Effector memory CD4-positive, alpha-beta T cell (primary cell): ENCODE measurements around the gene SUPV3L1.
A peak's percentile ranks its signal among the peaks of the same experiment; 100 is the strongest.
"Not testable (repeated sequence)": the region's sequence is repeated elsewhere in the genome, so short reads cannot be mapped to it uniquely, and the experiment has no call there.

Source experiments
- DNase-seq, 3 donors: peaks; one replicate each; pipeline ENCODE4 v3.0.0-alpha.2; 2020
- H3K27ac ChIP-seq: 2 replicates; pipeline ENCODE4 v1.7.0; 2013; ENCODE audit warnings: mild to moderate bottlenecking, low read length, moderate library complexity; ENCODE audit not compliant: insufficient read depth, poor library complexity, severe bottlenecking
- H3K27me3 ChIP-seq: replicated peaks from 2 replicates; pipeline ENCODE4 v1.7.0; 2013; ENCODE audit warnings: mild to moderate bottlenecking, low read length; ENCODE audit not compliant: insufficient read depth, control insufficient read depth, poor library complexity, severe bottlenecking
- H3K36me3 ChIP-seq: 2 replicates; pipeline ENCODE4 v1.7.0; 2013; ENCODE audit warnings: mild to moderate bottlenecking, low read length, moderate library complexity; ENCODE audit not compliant: control insufficient read depth, insufficient read depth
- H3K4me1 ChIP-seq: 2 replicates; pipeline ENCODE4 v1.7.0; 2013; ENCODE audit warnings: low read length, mild to moderate bottlenecking; ENCODE audit not compliant: control insufficient read depth, insufficient read depth, poor library complexity, severe bottlenecking
- H3K4me3 ChIP-seq: 2 replicates; pipeline ENCODE4 v1.7.0; 2013; ENCODE audit warnings: low read length, low read depth, mild to moderate bottlenecking; ENCODE audit not compliant: insufficient read depth, poor library complexity, severe bottlenecking
- H3K9me3 ChIP-seq: 2 replicates; pipeline ENCODE4 v1.7.0; 2013; ENCODE audit warnings: mild to moderate bottlenecking, low read length, moderate library complexity; ENCODE audit not compliant: control insufficient read depth
- total RNA-seq, 3 donors: gene quantifications; one replicate each; lab custom pipeline; 2026; lab: John Stamatoyannopoulos, UW

SUPV3L1 gene
- total RNA-seq: 35.4 to 46.1 (median 43.9) reads per million in 3 donors

GRCh38 chr10:69179743-69180524 lies at the start of gene SUPV3L1:
Gene SUPV3L1, plus strand, starts transcription at chr10:69180234. Its CDS starts 58 bp downstream, at chr10:69180292.
- Histone ChIP-seq H3K9me3 (no peaks in the 10 kb centered on the region), H3K36me3 (peaks cover 5% of the 10 kb centered on the region), H3K27me3 (no peaks in the 10 kb centered on the region), H3K4me3 (peak within 1 kb of the TSS; percentile 84), H3K27ac (peak within 1 kb of the TSS; percentile 91), H3K4me1 (peaks cover 8% of the 10 kb centered on the region)
- DNase-seq: peak; percentile 67 to 81 (median 75)

DNA sequence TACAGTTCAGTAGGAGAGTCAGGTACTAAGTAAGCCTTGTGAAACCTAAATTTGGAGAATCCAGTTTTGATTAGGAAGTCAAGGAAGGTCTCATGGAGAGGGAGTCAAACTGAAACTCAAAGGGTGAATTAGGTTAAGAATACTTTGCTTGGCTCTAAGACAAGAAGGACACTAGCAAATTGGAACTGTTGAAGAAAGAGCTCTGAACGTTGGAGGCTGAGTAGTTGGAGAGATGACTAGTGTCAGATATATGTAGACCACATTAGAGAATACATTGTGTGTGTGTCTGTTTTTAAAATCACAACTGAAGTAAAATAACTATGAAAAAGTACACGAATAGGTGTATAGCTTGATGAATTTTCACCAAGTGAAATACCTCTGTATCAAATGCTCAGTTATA lies 49.8 kb upstream of the SUPV3L1 start:
- Histone ChIP-seq H3K4me1 (peaks cover 5% of the 10 kb centered on the region), H3K4me3 (no peak overlapping the region), H3K27me3 (no peaks in the 10 kb centered on the region), H3K9me3 (no peaks in the 10 kb centered on the region), H3K36me3 (peaks cover 17% of the 10 kb centered on the region), H3K27ac (no peak overlapping the region)
- no peak for DNase-seq

DNA sequence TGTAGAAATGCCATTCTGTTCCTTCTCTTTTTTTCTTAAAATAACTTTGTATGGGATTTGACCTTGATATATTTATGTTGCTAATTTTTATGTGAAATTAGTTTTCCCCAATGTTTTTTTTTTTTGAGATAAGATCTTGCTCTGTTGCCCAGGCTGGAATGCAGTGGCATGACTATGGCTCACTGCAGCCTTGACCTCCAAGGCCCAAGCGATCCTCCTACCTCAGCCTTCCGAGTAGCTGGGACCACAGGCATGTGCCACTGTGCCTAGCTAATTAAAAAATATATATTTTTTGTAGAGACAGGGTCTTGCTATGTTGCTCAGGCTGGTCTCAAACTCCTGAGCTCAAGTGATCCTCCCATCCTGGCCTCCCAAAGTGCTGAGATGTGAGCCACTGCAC lies 40.1 kb upstream of the SUPV3L1 start:
- no peaks in the 10 kb centered on the region for H3K9me3 ChIP-seq
- H3K27me3 ChIP-seq: no peaks in the 10 kb centered on the region
- DNase-seq: no peak
- no peak overlapping the region for H3K27ac ChIP-seq
- H3K36me3 ChIP-seq: peaks cover 3% of the 10 kb centered on the region
- H3K4me1 ChIP-seq: no peaks in the 10 kb centered on the region
- no peak overlapping the region for H3K4me3 ChIP-seq

DNA sequence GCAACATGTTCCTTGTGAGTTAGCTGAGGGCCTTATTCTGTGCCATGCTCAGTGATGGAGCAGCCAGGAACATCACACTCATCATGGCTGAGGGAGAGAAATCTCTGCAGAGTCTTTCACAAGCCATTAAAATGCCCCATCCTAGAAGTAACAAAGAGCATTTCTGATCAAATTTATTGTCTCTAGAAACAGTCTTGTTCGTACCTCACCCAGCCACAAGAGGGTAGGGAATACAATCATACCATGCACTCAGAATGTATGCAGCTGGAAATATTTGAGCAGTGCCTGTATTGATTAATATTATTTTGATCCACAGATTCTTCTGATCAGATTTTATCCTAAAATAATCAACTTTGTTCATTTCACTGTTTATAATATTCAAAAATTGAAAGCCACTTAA lies 38.7 kb upstream of the SUPV3L1 start:
- DNase-seq: no peak
- no peaks in the 10 kb centered on the region for H3K27me3 ChIP-seq
- no peak overlapping the region for H3K27ac ChIP-seq
- H3K9me3 ChIP-seq: no peaks in the 10 kb centered on the region
- no peak overlapping the region for H3K4me3 ChIP-seq
- H3K4me1 ChIP-seq: no peaks in the 10 kb centered on the region
- H3K36me3 ChIP-seq: no peaks in the 10 kb centered on the region

DNA sequence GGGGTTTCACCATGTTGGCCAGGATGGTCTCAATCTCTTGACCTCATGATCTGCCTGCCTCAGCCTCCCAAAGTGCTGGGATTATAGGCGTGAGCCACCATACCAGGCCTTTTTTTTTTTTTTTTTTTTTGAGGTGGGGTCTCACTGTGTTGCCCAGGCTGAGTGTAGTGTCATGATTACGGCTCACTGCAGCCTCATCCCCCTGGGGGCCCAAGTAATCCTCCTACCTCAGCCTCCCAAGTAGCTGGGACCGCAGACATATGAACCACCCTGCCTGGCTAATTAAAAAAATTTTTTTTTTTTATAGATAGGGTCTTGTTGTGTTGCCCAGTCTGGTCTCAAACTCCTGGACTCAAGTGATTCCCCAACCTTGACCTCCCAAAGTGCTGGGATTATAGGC lies 38.0 kb upstream of the SUPV3L1 start:
- not testable (repeated sequence) for H3K36me3 ChIP-seq, H3K4me1 ChIP-seq, H3K27ac ChIP-seq, H3K27me3 ChIP-seq, H3K9me3 ChIP-seq, H3K4me3 ChIP-seq, DNase-seq

- H3K4me1 ChIP-seq: no peaks in the 10 kb centered on the region
- no peaks in the 10 kb centered on the region for H3K36me3 ChIP-seq
- no peak overlapping the region for H3K4me3 ChIP-seq
- no peak for DNase-seq
- no peak overlapping the region for H3K27ac ChIP-seq
- H3K27me3 ChIP-seq: no peaks in the 10 kb centered on the region
- H3K9me3 ChIP-seq: no peaks in the 10 kb centered on the region
These were observed 37.1 kb upstream of the SUPV3L1 start for GRCh38 chr10:69142983-69143382.

DNA sequence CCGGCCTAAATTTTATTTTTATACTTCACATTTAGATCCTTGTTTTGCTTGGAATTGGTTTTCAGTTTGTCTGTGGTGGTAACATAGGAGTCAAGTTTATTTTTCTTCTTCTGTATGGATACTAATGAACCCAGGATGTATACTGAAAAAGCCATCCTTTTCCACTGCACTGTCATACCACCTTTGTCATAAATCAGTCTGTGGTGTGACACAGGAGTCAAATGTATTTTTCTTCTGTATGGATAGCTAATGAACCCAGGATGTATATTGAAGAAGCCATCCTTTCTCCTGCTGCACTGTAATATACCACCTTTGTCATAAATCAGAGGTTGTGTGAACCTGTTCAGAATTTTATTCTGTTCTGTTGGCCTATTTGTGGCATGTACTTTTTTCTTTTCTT lies 34.7 kb upstream of the SUPV3L1 start:
- no peak for DNase-seq
- no peaks in the 10 kb centered on the region for H3K9me3 ChIP-seq
- no peak overlapping the region for H3K27ac ChIP-seq
- H3K4me1 ChIP-seq: no peaks in the 10 kb centered on the region
- no peaks in the 10 kb centered on the region for H3K27me3 ChIP-seq
- H3K36me3 ChIP-seq: no peaks in the 10 kb centered on the region
- H3K4me3 ChIP-seq: no peak overlapping the region

DNA sequence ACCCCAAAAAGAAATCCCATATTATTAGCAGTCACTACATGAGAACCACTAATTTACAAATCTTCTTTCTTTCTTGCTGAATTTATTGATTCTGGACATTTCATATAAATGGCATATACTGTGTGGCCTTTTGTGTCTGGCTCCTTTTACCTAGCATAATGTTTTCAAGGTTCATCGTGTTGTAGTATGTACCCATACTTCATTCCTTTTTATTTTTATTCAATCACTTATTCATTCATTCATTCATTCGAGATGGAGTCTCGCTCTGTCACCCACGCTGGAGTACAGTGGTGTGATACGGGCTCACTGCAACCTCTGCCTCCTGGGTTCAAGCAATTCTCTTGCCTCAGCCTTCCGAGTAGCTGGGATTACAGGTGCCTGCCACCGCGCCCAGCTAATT lies 34.2 kb upstream of the SUPV3L1 start:
- Histone ChIP-seq H3K4me3 (no peak overlapping the region), H3K36me3 (no peaks in the 10 kb centered on the region), H3K27ac (no peak overlapping the region), H3K4me1 (no peaks in the 10 kb centered on the region), H3K27me3 (no peaks in the 10 kb centered on the region), H3K9me3 (no peaks in the 10 kb centered on the region)
- DNase-seq: no peak

DNA sequence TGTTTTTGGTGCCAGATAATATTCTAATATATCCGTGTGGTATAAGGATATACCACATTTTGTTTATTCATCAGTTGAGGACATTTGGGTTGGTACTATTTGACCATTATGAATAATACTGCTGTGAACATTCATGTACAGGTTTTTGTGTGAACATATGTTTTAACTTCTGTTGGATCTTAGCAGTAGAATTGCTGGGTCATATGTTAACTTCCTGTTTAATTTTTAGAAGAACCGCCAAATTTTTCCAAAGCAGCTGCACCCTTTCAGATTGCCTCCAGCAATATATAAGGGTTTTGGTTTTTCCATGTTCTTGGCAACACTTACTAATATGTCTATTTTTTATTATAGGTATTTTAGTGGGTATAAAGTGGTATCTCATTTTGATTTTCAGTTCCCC lies 33.3 kb upstream of the SUPV3L1 start:
- DNase-seq: no peak

GRCh38 chr10:69151984-69152383 lies 28.1 kb upstream of the SUPV3L1 start:
- H3K27ac ChIP-seq: no peak overlapping the region
- H3K27me3 ChIP-seq: no peaks in the 10 kb centered on the region
- no peaks in the 10 kb centered on the region for H3K9me3 ChIP-seq
- H3K4me1 ChIP-seq: no peaks in the 10 kb centered on the region
- H3K36me3 ChIP-seq: no peaks in the 10 kb centered on the region
- DNase-seq: no peak
- no peak overlapping the region for H3K4me3 ChIP-seq

More for the DNA sequence above, 33.3 kb upstream of the SUPV3L1 start:
- Histone ChIP-seq H3K4me1 (no peaks in the 10 kb centered on the region), H3K36me3 (no peaks in the 10 kb centered on the region), H3K9me3 (no peaks in the 10 kb centered on the region), H3K27me3 (no peaks in the 10 kb centered on the region), H3K4me3 (no peak overlapping the region), H3K27ac (no peak overlapping the region)
